CD4-positive, alpha-beta T cell treated with Interferon gamma for 1 hour (primary cell): ENCODE data around the gene TLCD1.

ENCODE experiments used
- DNase-seq: peaks from one replicate; pipeline ENCODE4 v3.0.0-alpha.2; 2020

The TLCD1 gene

DNA sequence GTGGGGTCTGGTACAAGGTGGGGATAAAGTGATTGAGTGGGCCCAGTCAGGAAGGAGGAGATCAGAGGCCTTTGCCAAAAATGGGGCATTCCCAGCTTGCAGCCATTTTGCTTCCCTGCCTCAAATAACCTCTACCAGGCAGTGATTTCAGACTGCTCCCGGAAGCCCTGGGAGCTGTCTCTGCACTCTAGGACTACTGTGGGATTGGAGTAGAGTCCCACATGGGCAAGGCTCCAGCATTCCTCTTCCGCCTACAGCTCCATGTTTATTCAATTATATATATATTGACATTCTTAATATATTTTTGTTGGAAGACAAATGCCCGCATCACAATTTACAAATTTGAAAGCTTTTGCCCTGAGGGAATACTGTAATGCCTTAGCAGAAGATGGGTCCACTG is 50.5 kb downstream of the TLCD1 start:
- no peak for DNase-seq
